ENCODE data around the gene AKAP1. TPM values are rescaled to one million over a fixed set of nuclear protein-coding genes. Genes with fewer than 3 reads are reported as not detected.

Gene AKAP1
- total RNA-seq, 2 experiments from 2014 or later: 20.3 to 23.1 TPM

- Histone ChIP-seq H3K27me3 (ENCODE audit: control insufficient read depth in 1 of 2, insufficient read depth in 2 of 2, low read length in 2 of 2) (no peaks in the 10 kb centered on the region), H3K9me3 (ENCODE audit: control insufficient read depth in 1 of 2, insufficient read depth in 1 of 2, low read length in 2 of 2) (no peaks in the 10 kb centered on the region), H3K4me1 (ENCODE audit: insufficient read depth, low read length) (no peaks in the 10 kb centered on the region), H3K27ac (ENCODE audit: low read depth in 1 of 2, low read length in 2 of 2) (no peak overlapping the region), H3K4me3 (ENCODE audit: low read length) (no peak overlapping the region), H3K36me3 (ENCODE audit: insufficient read depth, low read length) (peaks cover 71% of the 10 kb centered on the region)
- Mint-ChIP-seq H3K36me3 (ENCODE audit: low read depth) (peaks cover 75% of the 10 kb centered on the region), H3K4me3 (no peak overlapping the region), H3K27me3 (no peaks in the 10 kb centered on the region), H3K27ac (no peak overlapping the region), H3K9me3 (no peaks in the 10 kb centered on the region), H3K4me1 (ENCODE audit: low read depth) (no peaks in the 10 kb centered on the region)
- CTCF ChIA-PET: no interaction called here
- peak; percentile 88 for TF ChIP-seq CTCF (IDR thresholded peaks at IDR 0.05)
- intact Hi-C loops (cut with DNase I, micrococcal nuclease): loop anchor here in 1 of 2 experiments (5.0 kb wide), 1 partner anchor 102 kb away; no protein-coding TSS in a partner anchor
- ATAC-seq (ENCODE audit: poor library complexity): peak; percentile 76
- POLR2A ChIA-PET: no interaction called here
- peak; percentile 49 to 77 (median 63) for DNase-seq
Measured at GRCh38 chr17:57114085-57114673, 29.1 kb downstream of the AKAP1 start.

GRCh38 chr17:57115377-57115776, 30.3 kb downstream of the AKAP1 start:
- POLR2A ChIA-PET: no interaction called here
- Histone ChIP-seq H3K36me3 (ENCODE audit: insufficient read depth, low read length) (peaks cover 78% of the 10 kb centered on the region), H3K27me3 (ENCODE audit: control insufficient read depth in 1 of 2, insufficient read depth in 2 of 2, low read length in 2 of 2) (no peaks in the 10 kb centered on the region), H3K9me3 (ENCODE audit: control insufficient read depth in 1 of 2, insufficient read depth in 1 of 2, low read length in 2 of 2) (no peaks in the 10 kb centered on the region), H3K27ac (ENCODE audit: low read depth in 1 of 2, low read length in 2 of 2) (no peak overlapping the region), H3K4me1 (ENCODE audit: insufficient read depth, low read length) (no peaks in the 10 kb centered on the region), H3K4me3 (ENCODE audit: low read length) (no peak overlapping the region)
- no peak for DNase-seq
- TF ChIP-seq CTCF (IDR thresholded peaks at IDR 0.05): no peak
- Mint-ChIP-seq H3K27ac (no peak overlapping the region), H3K36me3 (ENCODE audit: low read depth) (peaks cover 83% of the 10 kb centered on the region), H3K27me3 (no peaks in the 10 kb centered on the region), H3K4me1 (ENCODE audit: low read depth) (no peaks in the 10 kb centered on the region), H3K4me3 (no peak overlapping the region), H3K9me3 (no peaks in the 10 kb centered on the region)
- no peak for ATAC-seq (ENCODE audit: poor library complexity)
- intact Hi-C loops (cut with DNase I, micrococcal nuclease): no loop called here
- CTCF ChIA-PET: no interaction called here

GRCh38 chr17:57115916-57116315, 30.9 kb downstream of the AKAP1 start:
- Mint-ChIP-seq H3K4me3 (no peak overlapping the region), H3K27ac (no peak overlapping the region), H3K9me3 (no peaks in the 10 kb centered on the region), H3K27me3 (no peaks in the 10 kb centered on the region), H3K36me3 (ENCODE audit: low read depth) (peaks cover 85% of the 10 kb centered on the region), H3K4me1 (ENCODE audit: low read depth) (no peaks in the 10 kb centered on the region)
- POLR2A ChIA-PET: no interaction called here
- intact Hi-C loops (cut with DNase I, micrococcal nuclease): no loop called here
- no peak for ATAC-seq (ENCODE audit: poor library complexity)
- H3K27me3 ChIP-seq (ENCODE audit: control insufficient read depth in 1 of 2, insufficient read depth in 2 of 2, low read length in 2 of 2): no peaks in the 10 kb centered on the region
- H3K9me3 ChIP-seq (ENCODE audit: control insufficient read depth in 1 of 2, insufficient read depth in 1 of 2, low read length in 2 of 2): no peaks in the 10 kb centered on the region
- peaks cover 83% of the 10 kb centered on the region for H3K36me3 ChIP-seq (ENCODE audit: insufficient read depth, low read length)
- DNase-seq: no peak
- H3K4me3 ChIP-seq (ENCODE audit: low read length): no peak overlapping the region
- no peak overlapping the region for H3K27ac ChIP-seq (ENCODE audit: low read depth in 1 of 2, low read length in 2 of 2)
- TF ChIP-seq CTCF (IDR thresholded peaks at IDR 0.05): no peak
- no peaks in the 10 kb centered on the region for H3K4me1 ChIP-seq (ENCODE audit: insufficient read depth, low read length)
- CTCF ChIA-PET: no interaction called here

Measured in CD4-positive, alpha-beta T cell (primary cell).